ENCODE data around the gene FBF1. TPM values are rescaled to one million over a fixed set of nuclear protein-coding genes. Genes with fewer than 3 reads are reported as not detected.
A peak's percentile ranks its signal among the peaks of the same experiment; 100 is the strongest.

Gene FBF1
- total and polyA plus RNA-seq, 9 of the 15 experiments (the other 6 are each of a cell fraction or from before 2014, with no cell fraction given): 0.46 to 14.9 (median 7.5) TPM

GRCh38 chr17:75983501-75984181 lies 42.8 kb upstream of the FBF1 start (continued):
- TF ChIP-seq VEZF1 (CRISPR knock-in tag; IDR thresholded peaks at IDR 0.05) (peak; percentile 85), TCF7 (IDR thresholded peaks at IDR 0.05; ENCODE audit: borderline replicate concordance) (peak; percentile 67; the same call in 1 of the 2 replicates), HMBOX1 (IDR thresholded peaks at IDR 0.05) (0 out of 2 replicates have a peak, but pooled peaks have one; percentile 32), ZKSCAN8 (CRISPR knock-in tag; IDR thresholded peaks at IDR 0.05) (no peak), ATF3 (IDR thresholded peaks at IDR 0.05) (peak; percentile 80), ATF3 (CRISPR knock-in tag; conservative IDR thresholded peaks at IDR 0.05) (no peak), L3MBTL2 (IDR thresholded peaks at IDR 0.05) (peak; percentile 46; the same call in 1 of the 2 replicates), EHMT2 (IDR thresholded peaks at IDR 0.05) (no peak)
